Skin of body (tissue), 2 donors: ENCODE results near the gene WNT7B. TPM values are rescaled to one million over a fixed set of nuclear protein-coding genes. Genes with fewer than 3 reads are reported as not detected.

Source experiments
- DNase-seq: peaks from one replicate; lab custom pipeline; 2025; lab: John Stamatoyannopoulos, UW
- total RNA-seq: library from RNA; depleted of rRNA; stranded (reverse); fragments of >200 nt; gene quantifications from one replicate; pipeline ENCODE4 v1.2.3, GENCODE V29; 2014

Gene WNT7B
- total RNA-seq, 1 donor from 2014 or later: 4.3 TPM

DNA sequence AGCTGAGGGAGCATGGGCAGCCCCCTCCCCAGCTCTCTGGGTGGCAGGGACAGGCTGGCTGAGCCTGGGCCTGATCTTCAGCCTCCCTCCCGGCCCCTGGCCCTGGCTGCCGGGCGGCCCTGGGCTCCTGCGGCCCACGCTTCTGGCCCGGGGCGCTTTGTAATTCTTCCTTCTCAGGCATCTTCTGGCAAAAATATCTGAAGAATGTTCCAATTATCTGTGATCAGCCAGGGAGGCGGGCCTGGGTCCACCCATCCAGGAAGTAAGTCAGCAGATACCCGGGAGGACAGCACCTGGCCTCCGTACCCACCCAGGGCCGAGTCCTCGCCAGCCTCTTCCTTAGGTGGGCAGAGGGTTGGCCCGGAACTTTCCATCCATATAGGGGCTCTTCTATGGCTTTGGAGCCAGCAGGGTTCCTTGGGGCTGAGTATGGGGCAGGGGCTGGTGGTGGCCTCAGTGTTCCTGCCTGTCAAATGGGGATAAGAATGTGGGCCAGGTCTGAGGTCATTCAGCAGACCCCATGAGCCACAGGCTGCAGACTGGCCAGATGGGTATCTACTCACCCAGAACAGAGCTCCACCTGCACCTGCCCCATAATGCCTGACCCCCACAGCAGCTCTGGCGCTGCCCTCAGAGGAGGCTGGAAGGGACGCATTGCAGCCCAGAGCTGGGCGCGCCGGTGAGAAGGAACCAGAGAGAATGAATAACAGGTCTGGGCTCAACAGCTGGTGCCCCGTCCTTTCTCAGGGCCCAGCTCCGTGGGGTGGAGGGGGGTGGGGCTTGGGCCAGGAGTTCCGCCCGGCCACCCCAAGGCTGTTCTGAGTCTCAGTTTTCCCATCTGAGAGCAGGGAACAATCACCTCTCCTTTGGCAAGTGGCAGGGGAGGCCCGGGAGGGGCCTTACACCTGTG, 16.2 kb downstream of the WNT7B start:
- no peak for DNase-seq

DNA sequence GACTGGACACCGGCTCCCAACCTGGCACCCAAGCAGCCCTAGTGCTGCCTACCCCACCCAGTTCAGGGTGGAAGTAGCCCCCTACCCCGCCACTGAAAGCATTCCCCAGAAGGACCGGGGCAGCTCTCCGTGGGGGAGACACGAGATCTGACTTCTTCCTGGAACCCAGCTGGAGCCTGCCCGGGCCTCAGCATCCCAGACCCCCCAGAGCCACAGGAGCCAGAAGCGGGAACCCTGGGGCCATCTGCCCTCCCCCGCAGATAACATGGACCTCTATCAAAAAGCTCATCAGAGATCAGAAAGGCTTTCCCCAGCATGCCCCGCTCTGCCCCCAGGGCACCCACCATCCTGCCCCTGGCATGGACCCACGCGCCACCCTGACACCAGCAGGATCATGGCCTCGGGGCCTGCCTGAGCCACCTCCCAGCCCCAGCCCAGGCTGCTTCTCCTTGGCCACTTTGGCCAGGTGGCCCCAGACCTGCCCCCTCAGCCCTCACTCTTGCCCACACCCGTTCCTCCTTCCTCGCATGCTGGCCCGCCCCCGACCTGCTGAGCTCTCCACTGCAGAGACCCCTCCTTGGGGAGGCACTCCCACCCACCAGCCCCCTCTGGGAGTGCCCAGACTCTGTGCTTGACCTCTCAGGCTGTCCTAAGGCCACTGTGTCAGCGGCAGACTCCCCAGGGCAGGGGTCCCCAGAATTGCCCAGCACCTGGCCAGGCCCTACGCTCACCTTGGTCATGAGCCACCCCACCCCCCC, 17.1 kb downstream of the WNT7B start:
- DNase-seq: no peak

DNA sequence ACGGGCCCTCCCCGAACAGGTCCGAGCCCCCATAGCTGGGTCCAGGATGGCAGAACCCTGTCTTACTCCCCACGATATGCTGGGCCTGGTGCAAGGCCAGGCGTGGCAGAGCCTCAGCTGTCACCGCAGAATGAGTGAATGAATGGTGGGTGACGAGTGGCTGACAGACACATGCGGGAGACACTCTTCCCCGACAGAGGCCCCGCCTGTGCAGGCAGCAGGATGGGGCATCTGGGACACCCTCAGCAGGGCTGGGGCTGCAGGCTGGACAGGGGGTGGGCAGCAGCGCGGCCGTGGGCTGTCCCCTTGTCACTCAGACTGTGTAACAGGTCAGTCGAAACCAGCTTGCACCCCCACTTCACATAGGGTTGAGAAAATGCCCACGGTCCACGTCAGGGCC, 18.0 kb downstream of the WNT7B start:
- DNase-seq: no peak

GRCh38 chr22:45957826-45958225, 19.1 kb downstream of the WNT7B start:
- DNase-seq: no peak

- no peak for DNase-seq
Observed at GRCh38 chr22:45953178-45953577, 23.8 kb downstream of the WNT7B start.

DNA sequence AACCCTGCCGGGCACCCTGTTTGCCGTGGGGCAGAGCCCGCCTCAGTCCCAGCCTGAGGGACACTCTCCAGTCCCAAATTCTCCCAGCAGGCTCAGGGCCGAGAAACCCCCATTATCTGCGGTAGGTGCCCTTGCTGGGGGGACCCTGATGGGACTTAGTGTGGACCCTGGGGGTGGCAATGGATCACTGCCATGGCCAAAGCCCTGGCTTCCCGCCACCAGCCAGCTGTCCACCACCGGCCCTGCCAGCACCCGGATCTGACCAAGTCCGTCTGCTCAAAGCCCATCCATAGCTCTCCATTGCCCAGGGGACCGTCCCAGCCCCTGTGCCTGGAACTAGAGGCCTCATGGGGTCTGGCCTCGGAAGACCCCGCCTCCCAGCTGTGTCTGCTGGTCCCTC, 24.4 kb downstream of the WNT7B start:
- no peak for DNase-seq

GRCh38 chr22:45952151-45952550, 24.8 kb downstream of the WNT7B start:
- no peak for DNase-seq

- no peak for DNase-seq
Observed at GRCh38 chr22:45949891-45950290, 27.1 kb downstream of the WNT7B start.

DNA sequence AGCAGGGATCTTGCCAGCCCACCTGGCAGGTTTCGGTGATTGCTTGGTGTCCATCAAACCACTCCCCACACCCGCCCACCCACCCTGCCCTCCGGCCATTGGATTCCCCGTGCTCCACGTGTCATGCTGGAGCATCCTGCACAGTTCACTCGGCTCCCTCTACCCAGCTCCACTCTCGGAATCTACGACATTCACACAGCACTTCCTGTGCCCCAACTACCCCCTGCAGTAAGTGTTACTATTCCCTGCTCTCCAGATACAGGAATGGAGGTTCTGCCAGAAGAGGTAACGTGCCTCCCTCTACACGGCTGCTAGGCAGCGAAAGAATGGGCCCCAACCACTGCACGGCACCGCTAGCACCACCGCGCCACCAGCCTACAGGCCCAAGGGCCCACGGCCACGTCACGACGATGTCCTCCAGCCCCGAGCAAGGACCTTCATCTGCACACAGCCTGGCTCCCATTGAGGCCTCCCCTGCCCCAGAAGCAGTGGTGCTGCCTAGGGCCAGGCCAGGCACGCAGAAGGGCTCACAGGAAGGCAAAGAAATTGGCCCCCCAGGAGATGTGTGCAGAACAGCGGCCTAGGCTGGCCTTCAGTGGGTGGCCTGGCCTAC, 27.6 kb downstream of the WNT7B start:
- DNase-seq: no peak

- DNase-seq: no peak
Observed at GRCh38 chr22:45948081-45948648, 28.8 kb downstream of the WNT7B start.

DNA sequence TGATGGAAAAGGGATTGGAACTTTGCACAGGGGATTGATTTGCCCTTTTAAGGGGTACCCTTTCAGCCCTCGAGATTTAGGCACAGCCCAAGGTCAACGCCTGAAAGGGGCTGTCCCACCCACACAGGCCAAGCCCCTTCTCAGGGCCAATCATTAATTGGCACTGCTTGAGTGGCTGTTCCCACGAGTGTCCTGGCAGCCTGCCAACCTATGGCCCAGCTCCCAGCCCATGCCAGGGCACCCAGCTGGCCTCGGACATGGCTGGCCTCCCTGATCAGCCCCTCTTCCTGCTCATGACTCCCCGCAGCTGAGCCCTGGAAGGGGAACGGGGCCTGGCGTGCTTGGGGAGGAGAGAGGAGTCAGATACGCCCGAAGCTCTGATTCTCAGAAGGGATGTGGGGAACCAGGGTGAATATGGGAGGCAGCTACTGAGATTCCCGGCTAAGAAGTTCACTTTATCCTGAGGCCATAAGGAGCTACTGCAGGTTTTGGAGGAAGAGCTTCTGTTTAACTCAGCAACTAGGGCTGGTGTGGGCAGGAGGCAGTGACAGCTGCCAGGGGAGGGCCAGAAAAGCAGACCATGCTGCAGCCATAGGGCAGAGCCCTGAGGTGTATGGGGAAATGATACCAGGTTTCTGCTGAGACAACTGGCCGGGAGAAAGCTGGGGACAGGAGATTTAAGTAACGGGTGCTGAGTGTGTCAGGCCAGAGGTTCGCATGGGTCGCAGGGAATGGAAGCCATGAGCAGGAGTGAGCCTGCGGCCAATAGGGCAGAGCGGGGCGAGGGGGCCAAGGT, 30.0 kb downstream of the WNT7B start:
- no peak for DNase-seq

DNA sequence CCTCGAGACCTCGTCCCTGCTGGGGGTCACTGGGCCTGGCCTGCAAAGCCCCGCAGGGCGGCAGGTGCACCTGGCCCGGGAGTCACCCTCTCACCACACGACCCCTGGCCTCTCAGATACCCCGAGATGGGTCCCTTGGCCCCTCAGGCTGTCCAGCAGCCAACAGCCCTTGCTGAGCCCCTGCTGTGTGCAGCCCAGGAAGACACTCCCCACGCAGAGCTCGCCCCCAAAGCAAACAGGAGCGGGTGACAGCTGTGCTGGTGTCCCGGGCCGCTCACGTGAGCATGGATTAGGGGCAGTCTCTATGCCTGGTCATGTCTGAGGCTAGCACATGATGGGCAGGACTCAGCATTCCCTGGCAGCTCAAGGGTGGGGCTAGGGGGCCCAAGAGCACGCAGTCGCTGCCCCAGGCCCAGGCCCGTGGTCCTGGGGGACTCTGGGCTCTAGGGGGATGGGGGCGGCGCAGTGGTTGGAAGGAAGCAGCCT, 31.3 kb downstream of the WNT7B start:
- no peak for DNase-seq

- DNase-seq: no peak
Observed at GRCh38 chr22:45942787-45943493, 34.0 kb downstream of the WNT7B start.

GRCh38 chr22:45942344-45942743, 34.6 kb downstream of the WNT7B start:
- no peak for DNase-seq

DNA sequence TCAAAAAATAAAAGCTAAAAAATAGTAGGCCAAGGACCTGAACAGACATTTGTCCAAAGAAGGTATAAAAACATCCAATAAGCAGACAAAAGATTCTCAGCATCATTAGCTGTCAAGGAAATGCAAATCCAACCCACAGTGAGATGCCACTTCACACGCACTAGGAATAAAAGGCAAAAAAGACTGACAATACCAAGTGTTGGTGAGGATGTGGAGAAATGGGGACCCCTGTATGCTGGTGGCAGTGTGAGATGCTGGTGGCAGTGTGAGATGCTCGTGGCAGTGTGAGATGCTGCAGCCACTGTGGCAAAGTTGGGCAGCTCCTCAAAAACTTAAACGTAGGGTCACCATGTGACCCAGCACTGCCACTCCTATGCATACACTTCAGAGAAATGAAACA, 38.0 kb downstream of the WNT7B start:
- no peak for DNase-seq

GRCh38 chr22:45937960-45938359, 39.0 kb downstream of the WNT7B start:
- DNase-seq: no peak

DNA sequence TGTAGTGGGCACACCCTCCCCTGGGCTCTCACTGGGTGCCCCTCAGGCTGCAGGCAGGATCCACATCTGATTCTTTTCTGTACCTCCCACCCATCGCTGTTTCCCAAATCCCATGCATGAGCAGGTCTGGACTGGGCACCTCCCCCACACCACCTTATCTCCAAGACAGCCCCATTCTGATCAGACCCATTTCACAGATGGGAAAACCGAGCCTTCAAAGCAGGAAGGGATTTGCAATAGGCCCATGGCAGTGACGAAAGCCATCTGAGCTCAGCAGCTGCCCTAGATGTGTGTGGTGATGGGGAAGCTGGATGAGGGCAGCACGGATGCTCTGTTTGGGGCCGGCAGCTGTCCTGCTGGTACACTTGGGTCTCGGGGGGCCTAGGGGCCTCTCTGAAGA, 41.4 kb downstream of the WNT7B start:
- no peak for DNase-seq

- no peak for DNase-seq
Observed at GRCh38 chr22:45934659-45935341, 42.2 kb downstream of the WNT7B start.

DNA sequence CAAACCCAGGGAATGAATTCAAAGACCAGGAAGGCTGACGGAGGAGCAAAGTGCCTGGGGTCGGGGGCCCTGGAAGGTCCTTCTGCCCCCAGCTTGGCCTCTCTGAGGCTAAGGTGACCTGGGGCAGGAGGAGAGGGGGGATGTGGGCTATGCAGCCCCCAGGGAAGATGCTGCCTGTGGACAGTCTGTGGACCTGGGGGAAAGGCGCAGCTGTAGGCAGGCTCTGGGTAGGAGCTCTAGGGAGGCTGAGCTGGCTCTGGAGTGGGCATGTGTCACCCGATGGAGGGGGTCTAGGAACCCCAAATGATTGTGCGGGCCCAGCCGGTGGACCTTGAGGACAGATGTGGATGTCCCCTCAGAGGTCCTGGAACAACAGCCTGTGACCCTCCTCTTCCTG, 42.8 kb downstream of the WNT7B start:
- no peak for DNase-seq
